ENCODE data around the gene ATP6V1G3.
"Not testable (repeated sequence)": the region's sequence is repeated elsewhere in the genome, so short reads cannot be mapped to it uniquely, and the experiment has no call there.

Gene ATP6V1G3

DNA sequence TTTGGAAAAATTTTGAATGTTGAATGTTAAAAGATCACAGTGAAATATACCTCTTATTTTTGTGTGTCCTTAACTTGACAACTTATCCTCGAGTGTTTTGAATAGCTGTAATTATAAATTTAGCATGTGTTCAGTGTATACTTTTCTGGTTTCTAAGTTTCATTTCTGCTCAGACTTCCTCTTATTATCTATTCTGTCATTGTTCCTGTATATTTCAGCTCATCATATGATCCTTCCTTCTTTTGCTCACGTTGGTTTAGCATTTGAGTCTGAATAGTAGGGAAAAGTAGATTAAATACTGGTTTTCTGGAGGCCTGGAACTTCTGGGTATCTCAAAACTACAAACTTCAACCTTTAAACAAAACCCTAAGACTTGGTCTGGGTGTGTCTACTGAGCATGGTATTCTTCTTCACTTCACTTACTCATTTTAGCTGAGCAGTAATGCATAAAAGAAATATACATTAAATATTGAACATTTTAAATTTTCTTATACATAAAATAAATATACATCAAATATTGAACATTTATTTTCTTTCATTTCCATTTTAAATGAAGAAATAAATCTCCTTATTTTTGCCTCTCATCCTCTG, 3.3 kb upstream of the ATP6V1G3 start:
- in situ Hi-C loops (cut with MboI; ENCODE audit: low sequenced_read_pairs), result no loop called here

DNA sequence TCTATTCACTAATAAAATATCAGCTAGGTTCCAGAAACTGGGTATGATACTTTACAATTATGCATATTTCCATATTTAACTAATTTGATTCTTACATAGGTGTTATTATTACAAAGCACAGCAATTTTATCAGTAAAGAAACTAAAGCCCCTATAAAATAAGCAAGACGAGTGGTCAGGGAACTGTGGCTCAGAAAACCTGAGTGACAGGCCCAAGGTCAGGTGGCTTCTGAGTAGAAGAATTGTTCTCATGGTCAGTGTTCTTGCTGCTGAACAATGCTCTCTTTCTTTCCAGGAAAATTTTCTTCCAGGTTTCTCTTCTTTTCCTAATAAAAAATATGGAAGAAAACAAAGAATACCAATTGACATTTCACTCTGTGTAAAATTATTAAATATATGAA, 2.2 kb upstream of the ATP6V1G3 start:
- in situ Hi-C loops (cut with MboI; ENCODE audit: low sequenced_read_pairs), result no loop called here

DNA sequence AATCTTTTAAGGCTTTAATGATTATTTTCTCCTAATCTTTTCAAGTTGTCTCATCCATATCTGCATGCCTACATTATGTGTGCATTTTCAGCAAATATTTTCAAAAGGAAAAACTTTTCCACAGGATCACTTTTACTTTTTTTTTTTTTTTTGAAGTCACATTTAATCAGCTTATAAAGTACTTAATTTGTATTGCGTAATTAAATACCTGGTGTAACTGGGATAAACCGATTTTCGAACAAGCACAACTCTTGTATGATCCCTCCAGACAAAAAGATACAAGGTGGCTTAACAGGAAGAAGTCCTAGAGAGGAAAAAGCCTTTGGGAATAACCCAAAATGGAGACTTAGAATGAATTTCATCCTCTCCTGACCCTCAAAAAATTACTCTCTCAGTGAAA, 1.3 kb upstream of the ATP6V1G3 start:
- in situ Hi-C loops (cut with MboI; ENCODE audit: low sequenced_read_pairs), result no loop called here

DNA sequence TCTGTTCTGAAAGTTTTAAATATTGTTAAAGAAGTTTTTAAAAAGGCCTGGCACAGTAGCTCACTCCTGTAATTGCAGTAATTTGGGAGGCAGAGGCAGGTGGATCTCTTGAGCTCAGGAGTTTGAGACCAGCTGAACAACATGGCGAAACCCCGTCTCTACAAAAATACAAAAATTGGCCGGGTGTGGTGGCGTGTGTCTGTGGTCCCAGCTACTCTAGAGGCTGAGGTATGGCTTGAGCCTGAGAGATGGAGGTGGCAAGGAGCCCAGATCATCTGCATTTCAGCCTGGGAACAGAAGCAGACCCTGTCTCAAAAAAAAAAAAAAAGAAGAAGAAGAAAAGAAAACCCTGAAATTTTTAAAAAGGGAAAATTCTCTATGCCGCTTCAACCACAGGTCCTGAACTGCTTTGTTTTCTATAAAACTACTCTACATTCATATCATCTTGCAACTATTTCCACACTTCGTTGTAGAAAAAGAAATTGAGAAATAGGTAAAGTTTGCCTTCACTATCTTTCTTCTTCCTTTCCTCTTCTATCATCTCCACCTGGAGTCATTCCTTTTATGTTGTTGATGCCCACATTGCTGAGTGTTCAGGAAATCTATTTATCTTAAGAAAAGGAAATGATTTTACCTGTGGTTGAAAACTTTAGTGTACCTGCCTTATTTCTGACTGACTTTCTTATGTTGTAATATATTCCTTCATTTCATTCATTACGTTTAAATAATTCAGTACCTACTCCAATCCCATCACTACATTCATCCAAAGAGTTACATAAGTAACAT, 1.7 kb downstream of the ATP6V1G3 start:
- in situ Hi-C loops (cut with MboI; ENCODE audit: low sequenced_read_pairs), result no loop called here

DNA sequence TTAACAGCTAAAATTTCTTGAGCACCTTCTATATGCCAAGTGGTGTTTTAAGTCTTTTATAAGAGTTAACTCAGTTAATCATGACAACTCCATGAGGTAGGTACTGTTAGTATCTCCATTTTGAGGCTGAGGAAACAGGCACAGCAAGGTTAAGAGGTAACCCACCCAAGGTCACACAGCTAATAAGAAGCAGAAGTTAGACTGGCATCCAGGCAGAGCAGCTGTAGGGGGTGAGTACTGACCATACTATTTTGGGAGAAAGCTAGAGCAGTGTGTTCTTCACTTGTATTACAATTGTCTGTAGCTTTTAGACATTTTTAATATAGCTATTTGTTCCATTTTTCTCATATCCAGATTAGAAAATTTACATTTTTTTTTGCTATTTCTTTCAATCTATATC, 4.8 kb downstream of the ATP6V1G3 start:
- in situ Hi-C loops (cut with MboI; ENCODE audit: low sequenced_read_pairs), result no loop called here

DNA sequence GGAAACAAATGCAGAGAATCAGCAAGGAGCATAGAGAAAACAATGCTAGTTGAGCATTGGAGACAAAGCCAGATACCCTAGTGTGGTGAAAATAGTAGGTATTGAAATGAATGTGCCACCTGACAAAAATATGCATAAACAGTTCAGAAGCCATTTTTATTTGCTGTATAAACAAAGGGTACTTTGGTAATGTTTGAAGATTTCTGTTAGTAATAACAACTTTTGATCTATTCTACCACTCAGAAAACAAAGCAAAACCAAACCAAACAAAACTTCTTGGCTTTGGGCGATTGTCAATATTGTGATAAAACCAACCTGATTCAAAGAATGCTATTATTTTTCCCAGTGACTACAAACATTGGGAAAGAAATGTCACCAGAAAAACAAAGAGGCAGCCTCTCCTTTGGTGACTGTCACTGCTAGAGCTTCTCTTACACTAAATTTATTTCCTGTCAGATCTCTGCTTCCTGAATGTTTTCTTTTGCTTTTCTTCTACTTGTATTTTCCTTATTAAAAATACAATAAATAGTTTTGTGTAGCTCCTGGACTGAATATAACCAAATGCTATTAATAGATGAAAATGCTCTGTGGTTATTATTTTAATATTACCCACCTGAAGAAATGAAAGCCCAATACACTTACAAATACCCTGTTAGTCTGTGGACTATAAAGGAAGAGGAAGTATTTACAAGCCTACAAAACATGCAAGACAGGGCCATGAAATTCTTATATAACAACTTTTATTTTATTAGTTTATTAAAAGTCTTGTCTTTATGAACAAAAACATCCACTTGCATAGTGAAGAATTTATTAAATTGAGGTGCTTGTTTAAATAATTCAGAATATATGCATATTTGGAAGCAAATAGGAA, 5.7 kb downstream of the ATP6V1G3 start:
- in situ Hi-C loops (cut with MboI; ENCODE audit: low sequenced_read_pairs), result no loop called here

DNA sequence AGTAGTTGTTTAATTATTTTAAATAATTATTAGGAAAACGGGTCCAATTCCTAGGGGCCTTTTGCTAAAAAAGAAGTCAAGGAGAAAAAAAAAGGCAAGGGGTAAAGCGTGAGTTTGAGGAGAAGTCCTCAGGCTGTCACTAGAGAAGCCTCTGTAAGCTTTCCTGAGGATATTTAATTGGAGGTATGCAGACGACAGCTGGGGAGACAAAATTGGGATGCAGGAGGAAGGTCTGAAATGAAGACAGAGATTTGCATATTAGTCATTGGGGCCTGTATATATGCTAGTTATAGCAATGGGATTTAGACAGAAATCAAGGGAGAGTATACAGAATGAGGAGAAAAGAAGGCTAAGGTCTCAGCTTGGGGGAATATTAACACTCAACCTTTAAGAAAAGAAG, 8.6 kb downstream of the ATP6V1G3 start:
- in situ Hi-C loops (cut with MboI; ENCODE audit: low sequenced_read_pairs), result no loop called here

DNA sequence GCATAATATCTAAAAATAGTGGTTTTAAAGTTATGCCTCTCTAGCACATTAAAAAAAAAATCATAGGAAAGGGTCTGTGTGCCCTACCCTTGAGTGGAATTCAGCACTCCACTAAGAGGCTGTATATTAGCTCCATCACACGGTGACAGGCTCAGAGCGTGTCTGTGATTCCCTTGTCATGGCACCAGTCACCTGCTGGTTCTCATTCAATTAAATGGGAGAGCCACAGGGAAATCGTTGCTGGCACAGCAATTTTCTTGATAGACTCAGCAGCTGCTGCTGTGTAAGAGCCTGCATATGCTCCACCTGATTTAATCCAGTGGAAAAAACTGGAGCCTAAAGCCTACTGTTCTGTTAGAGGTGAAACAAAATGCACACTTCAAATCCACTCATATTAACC, 9.5 kb downstream of the ATP6V1G3 start:
- in situ Hi-C loops (cut with MboI; ENCODE audit: low sequenced_read_pairs), result no loop called here

DNA sequence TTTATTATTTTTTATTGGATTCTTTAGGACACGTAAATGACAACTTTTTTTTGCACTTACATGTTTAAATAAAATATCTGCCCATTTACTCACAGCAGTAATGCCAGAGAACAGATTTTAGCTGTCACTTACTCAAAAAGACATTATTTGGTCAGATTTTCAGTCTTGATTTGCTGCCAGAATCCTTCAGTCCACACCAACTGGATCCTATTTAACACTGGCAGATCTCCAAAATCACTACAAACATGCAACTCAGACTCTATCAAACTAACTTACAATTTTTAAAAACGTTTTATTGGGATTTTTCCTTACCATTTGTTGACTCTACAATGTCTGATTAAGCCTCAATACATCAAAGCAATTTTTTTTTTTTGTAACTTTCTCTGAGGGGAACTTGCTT, 11.1 kb downstream of the ATP6V1G3 start:
- in situ Hi-C loops (cut with MboI; ENCODE audit: low sequenced_read_pairs), result no loop called here

DNA sequence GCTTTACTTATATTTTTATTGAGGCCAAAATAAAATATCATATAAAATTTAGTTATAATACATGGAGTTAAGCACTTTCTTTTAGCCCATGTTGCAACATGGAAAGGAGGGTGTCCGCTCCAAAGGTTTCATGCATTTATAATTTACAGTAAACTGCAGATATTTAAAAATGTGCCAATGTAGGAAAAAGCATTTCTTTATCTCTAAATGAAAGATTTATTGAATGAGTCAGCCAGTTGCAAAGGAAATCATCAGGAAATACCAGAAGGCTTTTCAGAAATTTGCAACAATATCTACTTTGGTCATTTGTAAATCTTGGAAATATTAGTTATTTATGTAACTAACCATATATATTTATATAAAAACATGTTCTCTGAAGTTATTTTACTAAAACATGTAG, 12.1 kb downstream of the ATP6V1G3 start:
- in situ Hi-C loops (cut with MboI; ENCODE audit: low sequenced_read_pairs), result no loop called here

DNA sequence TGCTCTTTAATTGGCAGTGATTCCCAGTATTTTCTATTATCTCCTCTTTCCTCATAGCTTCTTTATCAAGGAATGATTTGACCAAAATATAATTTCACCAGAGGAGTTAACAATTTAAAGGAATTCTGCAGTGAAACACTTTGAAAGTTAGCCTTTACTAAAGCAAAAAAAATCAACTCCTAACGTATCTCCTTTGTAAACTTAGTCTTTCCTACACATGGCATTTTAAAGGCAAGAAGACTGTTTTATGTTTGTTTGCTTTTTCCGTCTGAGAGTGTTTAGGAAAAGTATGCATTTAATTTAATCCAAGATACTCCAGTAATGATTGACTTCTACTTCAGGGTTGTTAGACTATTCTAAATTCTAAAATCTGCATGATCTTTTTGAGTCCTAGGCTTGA, 15.9 kb downstream of the ATP6V1G3 start:
- in situ Hi-C loops (cut with MboI; ENCODE audit: low sequenced_read_pairs), result no loop called here

DNA sequence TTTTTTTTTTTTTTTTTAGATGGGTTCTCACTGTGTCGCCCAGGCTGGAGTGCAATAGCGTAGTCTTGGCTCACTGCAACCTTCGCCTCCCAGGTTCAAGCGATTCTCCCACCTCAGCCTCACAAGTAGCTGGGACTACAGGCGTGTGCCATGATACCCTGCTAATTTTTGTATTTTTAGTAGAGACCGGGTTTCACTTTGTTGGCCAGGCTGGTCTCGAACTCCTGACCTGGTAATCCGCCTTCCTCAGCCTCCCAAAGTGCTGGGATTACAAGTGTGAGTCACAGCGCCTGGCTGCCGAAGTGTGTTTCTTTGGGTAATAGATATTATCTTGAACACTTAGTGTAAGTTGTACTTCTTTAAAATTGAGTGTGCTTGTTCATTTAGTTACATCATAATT, 16.4 kb downstream of the ATP6V1G3 start:
- in situ Hi-C loops (cut with MboI; ENCODE audit: low sequenced_read_pairs), result not testable (repeated sequence)

DNA sequence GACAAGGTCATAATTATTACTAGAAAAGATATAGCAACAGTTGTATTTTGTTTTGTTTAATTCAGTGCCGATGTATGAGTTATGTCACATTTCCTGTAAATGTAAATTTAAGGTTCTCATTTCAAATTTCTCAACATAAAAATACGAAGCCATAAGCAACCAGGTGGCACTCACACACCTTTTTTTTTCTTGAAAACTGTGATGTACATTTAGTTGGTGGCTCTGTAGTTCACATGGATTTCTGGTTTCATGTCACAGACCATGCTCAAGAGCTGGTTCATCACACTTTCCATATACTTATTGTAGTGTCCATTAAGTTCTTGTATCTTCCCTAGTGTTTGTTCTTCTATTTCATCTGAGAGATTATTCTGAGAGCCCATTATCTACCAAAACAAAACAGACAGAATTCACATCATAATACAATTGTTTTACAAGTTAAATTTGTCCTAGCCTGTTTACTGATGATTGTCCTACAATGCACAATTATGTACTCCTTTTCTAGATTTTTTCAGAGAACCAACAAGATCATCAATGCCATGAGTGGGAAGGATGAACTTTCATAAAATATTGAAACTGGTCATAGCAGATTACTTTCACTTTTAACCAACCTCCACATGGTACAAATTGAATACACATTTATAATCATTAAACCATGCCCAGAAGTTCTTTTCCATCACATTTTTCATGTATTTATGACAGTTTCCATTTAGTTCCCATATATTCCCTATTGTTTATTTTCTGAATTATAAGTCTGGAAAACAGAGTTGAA, 17.1 kb downstream of the ATP6V1G3 start:
- in situ Hi-C loops (cut with MboI; ENCODE audit: low sequenced_read_pairs), result no loop called here

DNA sequence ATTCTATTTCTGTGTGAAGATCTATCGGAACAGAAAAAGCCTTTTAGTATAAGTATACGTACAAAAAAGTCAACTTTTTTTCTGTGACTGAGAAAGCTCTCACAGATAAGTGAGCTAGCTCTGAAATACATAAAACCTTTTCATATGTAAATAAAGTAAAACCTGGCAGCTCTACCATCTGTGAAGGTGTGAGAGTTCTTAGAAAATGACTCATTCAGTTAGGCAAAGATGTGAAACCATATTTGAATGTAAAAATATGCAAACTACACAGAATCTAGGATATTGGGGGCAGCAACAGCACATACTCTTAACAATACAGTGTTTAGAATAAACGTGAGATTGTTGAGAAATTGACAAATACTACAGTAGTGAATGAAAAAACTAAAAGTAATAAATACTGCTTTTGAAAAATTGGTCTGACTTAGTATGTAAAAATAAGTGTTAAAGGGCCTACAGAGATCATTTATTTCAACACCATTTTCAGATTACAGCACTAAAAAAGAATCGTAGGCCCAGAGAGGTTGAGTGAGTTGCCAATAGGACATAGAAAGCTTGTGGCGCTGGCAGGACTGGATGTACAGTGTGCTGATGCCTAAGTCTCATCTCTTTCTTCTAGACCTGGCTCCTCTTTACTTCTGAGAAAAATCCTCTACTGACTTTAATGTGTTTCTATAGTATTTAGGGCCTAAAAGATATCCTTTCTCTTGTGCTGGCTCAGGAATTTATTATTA, 19.8 kb downstream of the ATP6V1G3 start:
- in situ Hi-C loops (cut with MboI; ENCODE audit: low sequenced_read_pairs), result no loop called here

DNA sequence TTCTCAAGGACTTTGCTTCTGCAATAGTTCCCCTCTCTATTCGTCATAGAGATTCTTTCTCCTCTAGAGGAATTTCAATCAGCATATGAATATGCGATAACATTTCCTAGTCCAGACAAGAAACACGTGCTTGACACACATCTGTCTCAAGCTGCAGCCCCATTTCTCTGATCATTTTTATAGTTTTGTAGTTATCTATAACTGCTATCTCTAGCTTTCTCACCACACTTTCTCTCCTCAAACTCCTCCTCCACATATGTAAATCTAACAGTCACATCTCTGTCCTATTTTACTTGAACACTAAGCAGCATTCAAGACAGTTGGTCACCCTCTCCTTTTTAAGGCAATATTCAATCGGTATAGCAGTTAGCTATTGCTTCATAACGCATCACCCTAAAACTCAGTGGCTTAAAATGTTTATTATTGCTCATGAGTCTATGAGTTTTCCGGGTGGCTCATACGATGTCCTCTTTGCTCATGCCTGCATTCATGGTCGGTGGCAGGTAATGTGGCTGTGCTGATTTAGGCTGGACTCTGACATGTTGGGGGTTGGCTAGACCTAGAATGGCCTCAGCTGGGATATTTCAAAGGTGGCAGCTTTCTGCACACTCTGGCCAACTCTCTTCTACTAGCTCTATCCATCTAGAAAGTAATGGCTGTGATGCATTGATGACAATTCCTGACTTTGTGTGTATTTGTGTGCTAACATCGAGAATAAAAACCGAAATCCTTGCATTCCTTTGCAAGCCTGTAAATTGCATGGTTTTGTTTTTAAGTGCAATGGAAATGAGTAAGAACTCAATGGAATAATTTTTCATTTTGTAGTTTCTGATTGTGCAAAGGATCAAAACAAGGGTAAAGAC, 20.6 kb downstream of the ATP6V1G3 start:
- in situ Hi-C loops (cut with MboI; ENCODE audit: low sequenced_read_pairs), result no loop called here

DNA sequence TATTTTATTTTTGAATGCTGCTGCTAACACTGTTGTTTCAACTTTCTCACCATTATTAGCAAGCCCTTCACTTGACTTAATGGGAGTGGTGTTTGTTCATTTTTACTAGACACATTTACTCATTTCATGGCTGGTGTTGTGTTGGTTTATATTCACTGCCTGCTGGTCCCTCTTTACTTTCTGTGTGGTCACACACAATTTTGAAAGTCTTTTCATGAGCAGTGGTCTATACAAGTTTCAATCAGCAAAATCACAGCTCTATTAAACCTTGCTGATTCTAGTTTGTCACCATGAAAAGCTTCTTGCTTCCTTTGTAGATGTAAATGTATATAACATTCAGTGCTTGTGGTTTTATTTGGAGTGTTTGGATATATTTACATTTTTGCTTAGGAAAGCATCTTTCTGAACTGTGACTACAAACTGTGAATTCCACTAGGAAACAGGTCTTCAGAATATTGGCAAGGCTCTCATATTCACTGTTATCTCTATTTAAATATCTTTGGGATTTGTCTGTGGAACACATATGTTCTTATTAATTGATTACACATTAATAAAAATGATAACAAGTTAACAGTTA, 22.8 kb downstream of the ATP6V1G3 start:
- in situ Hi-C loops (cut with MboI; ENCODE audit: low sequenced_read_pairs), result no loop called here

DNA sequence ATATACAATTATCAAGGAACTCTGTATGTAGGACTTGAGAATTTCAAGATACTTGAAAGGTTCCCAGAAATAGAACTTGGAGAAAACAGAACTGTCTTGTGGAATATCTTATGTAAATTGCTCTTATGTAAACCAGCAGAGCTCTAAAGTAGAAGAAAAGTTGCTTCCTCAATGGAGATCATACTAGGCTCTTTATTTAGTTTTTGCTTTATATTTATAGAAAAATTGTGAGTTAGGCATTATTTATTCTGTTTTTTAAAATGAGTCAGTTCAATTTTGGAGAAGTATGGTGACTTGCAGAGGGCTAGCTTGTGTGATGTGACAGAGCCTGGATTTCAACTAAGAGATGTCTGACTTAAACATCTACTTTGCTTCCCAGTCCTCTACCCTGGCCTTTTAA, 40.4 kb downstream of the ATP6V1G3 start:
- in situ Hi-C loops (cut with MboI; ENCODE audit: low sequenced_read_pairs), result no loop called here

DNA sequence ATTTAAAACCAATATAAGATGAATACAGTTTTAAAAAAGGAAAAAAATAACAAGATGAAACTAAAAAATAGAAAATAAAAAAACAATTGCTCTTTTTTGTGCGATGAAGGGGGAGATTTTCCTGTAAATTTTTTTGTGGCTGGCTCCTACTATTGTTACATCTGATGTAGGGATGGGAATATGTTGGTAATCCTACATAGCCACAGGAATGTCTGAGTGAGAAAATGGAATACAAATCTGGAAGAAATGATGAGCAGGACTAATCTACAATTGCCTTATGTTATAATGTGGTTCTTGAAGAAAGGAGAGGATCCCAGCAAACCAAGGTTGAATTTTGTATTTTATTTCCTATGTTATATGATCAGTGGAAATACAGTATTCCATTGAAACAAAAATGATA, 40.9 kb downstream of the ATP6V1G3 start:
- in situ Hi-C loops (cut with MboI; ENCODE audit: low sequenced_read_pairs), result no loop called here

DNA sequence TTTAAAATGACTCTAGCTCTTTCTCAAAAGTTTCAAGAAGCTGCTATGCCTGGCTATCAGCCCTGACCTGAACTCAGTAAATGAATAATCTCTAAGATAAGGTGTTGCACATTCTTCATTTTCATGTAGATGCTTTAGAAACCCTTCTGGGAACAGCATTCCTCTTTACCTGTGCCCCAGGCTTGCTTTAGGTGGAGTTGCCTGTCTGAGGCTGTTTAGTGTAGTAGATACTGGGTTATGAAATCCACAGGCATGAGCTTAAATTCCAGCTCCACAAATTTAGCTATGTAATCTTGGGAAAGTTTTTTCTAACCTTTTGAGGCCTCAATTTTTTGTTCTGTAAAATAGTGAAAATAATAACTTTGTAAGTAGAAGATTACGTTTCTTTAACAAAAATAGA, 41.6 kb downstream of the ATP6V1G3 start:
- in situ Hi-C loops (cut with MboI; ENCODE audit: low sequenced_read_pairs), result no loop called here

All from HL-60/S4 treated with phorbol 12-myristate 13-acetate at 8.2 ng/mL for 4 days and 3 days (cell line).